Hematopoietic multipotent progenitor cell treated with erythropoietin and hydrocortisone succinate and interleukin-3 and kit ligand, for 4 days (in vitro differentiated cells): ENCODE measurements around the gene NPM3.
"Not testable (repeated sequence)": the region's sequence is repeated elsewhere in the genome, so short reads cannot be mapped to it uniquely, and the experiment has no call there.

Source experiments
- DNase-seq: peaks from one replicate; pipeline ENCODE4 v3.0.0-alpha.2; 2015

The NPM3 gene

GRCh38 chr10:101803511-101803910, 20.3 kb upstream of the NPM3 start:
- no peak for DNase-seq

- no peak for DNase-seq
Observed at GRCh38 chr10:101797403-101798059, 14.3 kb upstream of the NPM3 start.

GRCh38 chr10:101793526-101793925, 10.3 kb upstream of the NPM3 start:
- DNase-seq, result no peak

- DNase-seq, result no peak
Observed at GRCh38 chr10:101789686-101790085, 6.4 kb upstream of the NPM3 start.

- DNase-seq, result not testable (repeated sequence)
Observed at GRCh38 chr10:101789231-101789630, 6.0 kb upstream of the NPM3 start.

GRCh38 chr10:101785801-101786200, 2.6 kb upstream of the NPM3 start:
- no peak for DNase-seq

GRCh38 chr10:101784558-101784957, 1.3 kb upstream of the NPM3 start:
- DNase-seq, result no peak

GRCh38 chr10:101783736-101784118, 481 bp upstream of the NPM3 start:
- DNase-seq, result no peak

GRCh38 chr10:101781984-101782810, 1.0 kb downstream of the NPM3 start:
- no peak for DNase-seq

GRCh38 chr10:101781655-101781983, 1.6 kb downstream of the NPM3 start:
- no peak for DNase-seq

- DNase-seq, result peak; percentile 88
Observed at GRCh38 chr10:101780818-101781654, 2.2 kb downstream of the NPM3 start.

GRCh38 chr10:101780187-101780817, 2.9 kb downstream of the NPM3 start:
- DNase-seq, result no peak

- DNase-seq, result peak; percentile 89
Observed at GRCh38 chr10:101779544-101780186, 3.6 kb downstream of the NPM3 start.

- peak; percentile 67 for DNase-seq
Observed at GRCh38 chr10:101778781-101779543, 4.3 kb downstream of the NPM3 start.

- no peak for DNase-seq
Observed at GRCh38 chr10:101778151-101778780, 5.0 kb downstream of the NPM3 start.

GRCh38 chr10:101777619-101778145, 5.6 kb downstream of the NPM3 start:
- DNase-seq, result no peak

GRCh38 chr10:101776161-101776817, 7.0 kb downstream of the NPM3 start:
- no peak for DNase-seq

GRCh38 chr10:101775273-101776160, 7.7 kb downstream of the NPM3 start, which contains the start of gene FGF8:
Gene FGF8, minus strand, starts transcription at chr10:101776114. Its CDS starts 214 bp downstream, at chr10:101775900.
- no peak for DNase-seq

GRCh38 chr10:101774589-101775272, 8.5 kb downstream of the NPM3 start:
- DNase-seq, result no peak
